CD1c-positive myeloid dendritic cell (primary cell): ENCODE results near the gene FBLIM1.
"Not testable (repeated sequence)": the region's sequence is repeated elsewhere in the genome, so short reads cannot be mapped to it uniquely, and the experiment has no call there.

Experiments
- DNase-seq: peaks from one replicate; pipeline ENCODE4 v3.0.0-alpha.2; 2016; ENCODE audit errors: extremely low spot score

FBLIM1 gene

DNA sequence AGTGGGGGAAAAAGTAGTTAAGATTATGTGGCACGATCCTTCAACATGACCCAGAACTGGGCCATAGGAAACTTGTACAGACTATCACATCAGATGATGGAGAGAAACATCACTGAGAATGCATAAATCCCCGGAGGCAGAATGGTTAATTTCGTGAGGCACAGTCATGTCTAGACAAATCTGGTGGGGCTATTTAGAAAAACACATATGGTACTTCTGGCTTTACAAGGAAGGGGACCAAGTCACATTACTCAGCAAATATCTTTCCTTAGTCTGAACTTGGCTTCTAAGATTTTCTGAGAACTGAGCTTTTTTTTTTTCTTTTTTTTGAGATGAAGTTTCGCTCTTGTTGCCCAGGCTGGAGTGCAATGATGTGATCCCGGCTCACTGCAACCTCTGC, 58.1 kb downstream of the FBLIM1 start:
- DNase-seq: no peak

DNA sequence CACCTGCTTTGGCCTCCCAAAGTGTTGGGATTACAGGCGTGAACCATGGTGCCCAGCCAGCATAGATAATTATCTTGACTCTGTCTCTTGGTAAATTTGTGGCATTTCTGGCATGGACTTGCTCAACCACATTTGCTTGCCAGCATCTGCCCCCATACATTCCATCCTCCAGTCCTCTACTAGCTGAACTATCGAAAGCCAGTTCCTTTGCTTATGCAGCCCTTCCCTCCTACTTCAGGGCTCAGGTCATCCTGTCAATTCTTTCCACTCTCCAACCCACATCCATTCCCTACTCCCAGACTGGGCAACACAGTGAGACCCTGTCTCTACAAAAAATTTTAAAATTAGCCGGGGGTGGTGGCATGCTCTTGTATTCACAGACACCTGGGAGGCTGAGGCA, 61.9 kb downstream of the FBLIM1 start:
- no peak for DNase-seq

DNA sequence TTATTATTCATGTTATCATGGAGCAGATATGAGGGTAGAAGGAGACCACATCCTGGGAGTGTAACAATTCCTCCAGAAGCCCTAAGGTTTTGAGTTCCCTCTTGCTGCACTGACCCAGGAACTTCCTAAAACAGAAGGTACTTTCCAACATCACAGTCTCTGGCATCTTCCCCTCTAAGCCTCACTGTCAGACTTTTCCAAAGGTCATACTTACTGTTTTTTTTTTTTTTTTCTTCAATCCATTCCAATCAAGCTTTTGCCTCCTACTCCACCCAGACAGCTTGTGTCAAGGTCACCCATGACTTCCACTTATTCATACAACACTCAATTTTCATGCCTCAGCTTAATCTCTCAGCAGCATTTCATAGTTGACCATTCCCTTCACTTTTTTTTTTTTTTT, 67.2 kb downstream of the FBLIM1 start:
- DNase-seq: peak; percentile 64

DNA sequence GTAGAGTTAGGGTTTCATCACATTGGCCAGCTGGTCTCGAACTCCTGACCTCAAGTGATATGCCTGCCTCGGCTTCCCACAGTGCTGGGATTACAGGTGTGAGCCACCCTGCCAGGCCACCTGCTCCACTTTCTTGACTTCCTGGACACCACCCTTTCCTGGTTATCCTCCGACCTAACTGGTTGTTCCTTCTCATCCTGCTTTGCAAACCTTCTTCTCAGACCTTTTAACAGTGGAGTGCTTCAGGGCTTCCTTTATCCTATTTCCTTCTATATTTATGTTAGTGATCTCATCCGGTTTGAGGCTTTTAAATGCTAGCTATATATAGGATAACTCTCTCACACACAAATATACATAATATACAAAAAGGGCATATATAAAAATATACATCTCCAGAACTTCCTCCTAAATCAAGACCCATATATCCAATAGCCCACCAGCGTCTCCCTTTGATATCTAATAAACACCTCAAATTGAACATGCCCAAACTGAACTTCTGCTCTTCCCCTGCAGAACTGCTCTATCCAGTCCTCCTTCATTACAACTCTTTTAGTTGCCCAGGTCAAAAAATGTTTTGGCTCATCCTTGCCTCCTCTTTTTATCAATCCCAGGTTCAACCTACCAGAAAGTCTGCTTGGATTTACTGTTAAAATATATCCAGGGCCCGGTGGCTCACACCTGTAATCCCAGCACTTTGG, 68.4 kb downstream of the FBLIM1 start:
- no peak for DNase-seq

DNA sequence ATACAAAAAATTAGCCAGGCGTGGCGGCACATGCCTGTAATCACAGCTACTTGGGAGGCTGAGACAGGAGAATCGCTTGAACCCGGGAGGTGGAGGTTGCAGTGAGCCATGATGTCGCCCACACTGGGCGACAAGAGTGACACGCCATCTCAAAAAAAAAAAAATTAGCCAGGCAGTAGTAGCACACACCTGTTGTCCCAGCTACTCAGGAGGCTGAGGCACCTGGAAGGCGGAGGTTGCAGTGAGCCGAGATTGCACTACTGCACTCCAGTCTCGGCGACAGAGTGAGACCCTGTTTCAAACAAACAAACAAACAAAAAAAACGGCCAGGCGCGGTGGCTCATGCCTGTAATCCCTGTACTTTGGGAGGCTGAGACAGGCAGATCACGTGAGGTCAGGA, 69.0 kb downstream of the FBLIM1 start:
- DNase-seq: not testable (repeated sequence)

DNA sequence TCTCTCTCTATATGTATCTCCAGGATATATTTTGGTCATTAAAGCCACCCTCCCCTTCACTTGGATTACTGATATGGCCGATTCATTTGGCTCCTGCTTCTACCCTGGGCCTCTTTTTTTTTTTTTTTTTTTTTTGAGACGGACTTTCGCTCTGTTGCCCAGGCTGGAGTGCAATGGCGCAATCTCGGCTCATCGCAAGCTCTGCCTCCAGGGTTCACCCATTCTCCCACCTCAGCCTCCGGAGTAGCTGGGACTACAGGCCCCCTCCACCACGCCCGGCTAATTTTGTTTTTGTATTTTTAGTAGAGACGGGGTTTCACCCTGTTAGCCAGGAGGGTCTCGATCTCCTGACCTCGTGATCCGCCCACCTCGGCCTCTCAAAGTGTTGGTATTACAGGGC, 70.3 kb downstream of the FBLIM1 start:
- not testable (repeated sequence) for DNase-seq

DNA sequence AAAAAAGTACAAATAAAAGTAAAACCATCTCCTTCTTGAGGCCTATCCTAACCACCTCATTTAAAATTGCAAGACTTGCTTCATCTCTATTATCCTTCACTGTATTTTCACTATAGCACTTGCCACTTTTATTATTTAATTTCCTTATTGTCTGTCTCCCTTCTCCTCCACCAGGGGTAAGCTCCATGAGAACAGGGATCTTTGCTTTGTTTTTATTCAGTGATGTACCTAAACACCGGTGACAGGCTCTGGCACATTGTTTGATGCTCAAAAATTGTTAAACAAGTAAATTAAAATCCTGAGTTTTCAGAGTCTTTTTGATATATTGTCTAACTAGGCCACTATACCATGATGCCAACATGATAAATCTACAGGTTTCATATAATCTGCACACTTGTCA, 71.7 kb downstream of the FBLIM1 start:
- DNase-seq: no peak

DNA sequence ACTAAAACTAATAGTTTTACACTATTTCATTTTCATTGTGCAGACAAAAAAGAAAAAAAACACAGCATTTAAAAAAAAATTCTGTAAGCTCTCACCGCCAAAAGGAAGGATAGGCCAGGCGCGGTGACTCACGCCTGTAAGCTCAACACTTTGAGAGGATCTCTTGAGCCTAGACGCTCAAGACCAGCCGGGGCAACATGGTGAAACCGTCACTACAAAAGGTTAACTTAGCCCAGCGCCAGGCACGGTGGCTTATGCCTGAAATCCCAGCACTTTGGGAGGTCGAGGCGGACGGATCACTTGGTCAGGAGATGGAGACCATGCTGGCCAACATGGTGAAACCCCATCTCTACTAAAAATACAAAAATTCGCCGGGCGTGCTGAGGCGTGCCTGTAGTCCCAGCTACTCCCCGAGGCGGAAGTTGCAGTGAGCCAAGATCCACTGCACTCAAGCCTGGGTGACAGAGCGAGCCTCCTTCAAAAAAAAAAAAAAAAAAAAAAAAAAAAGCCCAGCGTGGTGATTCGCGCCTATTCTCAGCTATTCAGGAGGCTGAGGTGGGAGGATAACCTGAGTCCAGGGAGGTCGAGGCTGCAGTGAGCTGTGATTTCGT, 74.6 kb downstream of the FBLIM1 start:
- peak; percentile 53 for DNase-seq

DNA sequence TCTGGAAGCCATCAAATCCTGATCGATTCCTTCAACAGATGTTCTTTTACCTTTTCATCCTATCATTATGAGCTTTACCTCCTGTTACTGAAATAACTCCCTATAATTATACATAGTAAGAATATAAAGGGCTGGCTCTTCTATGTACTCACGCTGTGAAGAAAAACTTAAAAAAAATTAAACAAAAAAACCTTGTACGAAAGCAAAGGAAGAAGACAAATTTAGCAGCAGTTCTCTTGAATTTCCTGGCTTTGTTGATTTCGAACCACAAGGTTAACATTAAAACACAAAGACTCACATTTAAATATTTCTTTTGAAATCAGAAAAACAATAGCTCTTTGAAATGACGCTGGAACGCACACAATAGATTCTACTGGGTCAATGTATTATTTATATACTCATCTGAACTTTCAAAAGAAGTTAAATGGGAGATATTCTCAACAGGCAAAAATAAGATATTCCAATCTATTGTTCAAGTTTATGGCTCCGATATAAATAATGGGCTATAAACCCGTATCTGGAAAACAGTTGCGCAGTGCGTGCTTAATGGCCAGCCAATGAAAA, 75.3 kb downstream of the FBLIM1 start:
- DNase-seq: peak; percentile 37

DNA sequence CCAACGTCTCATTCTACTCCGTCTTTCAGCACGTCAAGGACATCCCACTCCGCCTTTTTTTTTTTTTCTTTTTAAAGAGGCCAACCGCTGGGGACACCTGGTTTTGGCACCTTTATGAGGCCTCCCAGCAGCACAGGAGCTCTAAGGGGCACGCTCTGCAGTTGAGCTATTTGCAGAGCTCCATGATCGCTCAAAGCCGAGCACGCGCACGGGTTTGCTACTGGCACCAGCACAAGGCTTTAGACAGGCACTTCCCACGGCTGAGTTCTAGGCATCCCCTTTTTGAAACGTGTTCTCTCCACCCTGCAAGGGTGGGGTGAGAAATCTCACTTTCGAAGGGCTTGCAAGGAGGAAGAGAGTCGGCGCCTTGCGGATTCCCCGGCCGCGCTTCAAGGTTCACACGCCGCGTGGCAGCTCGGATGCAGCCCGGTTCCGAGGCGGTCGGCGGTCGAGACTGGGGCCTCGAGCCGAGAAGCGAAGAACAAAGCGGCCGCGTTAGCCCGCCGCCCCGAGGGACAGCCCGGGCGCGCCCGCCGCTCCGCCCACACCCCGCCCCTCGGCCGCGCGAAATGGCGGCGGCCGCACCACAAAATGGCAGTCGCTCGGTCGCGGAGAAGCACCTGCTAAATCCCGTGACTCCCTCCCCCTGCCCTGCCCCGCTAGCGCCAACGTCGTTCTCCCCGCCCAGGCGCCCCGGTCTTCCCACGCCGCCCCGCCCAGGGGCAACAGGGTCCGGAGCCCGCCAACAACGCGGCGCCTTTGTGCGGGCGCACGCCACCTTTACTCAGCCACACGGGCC, 76.0 kb downstream of the FBLIM1 start:
- peak; percentile 93 for DNase-seq

DNA sequence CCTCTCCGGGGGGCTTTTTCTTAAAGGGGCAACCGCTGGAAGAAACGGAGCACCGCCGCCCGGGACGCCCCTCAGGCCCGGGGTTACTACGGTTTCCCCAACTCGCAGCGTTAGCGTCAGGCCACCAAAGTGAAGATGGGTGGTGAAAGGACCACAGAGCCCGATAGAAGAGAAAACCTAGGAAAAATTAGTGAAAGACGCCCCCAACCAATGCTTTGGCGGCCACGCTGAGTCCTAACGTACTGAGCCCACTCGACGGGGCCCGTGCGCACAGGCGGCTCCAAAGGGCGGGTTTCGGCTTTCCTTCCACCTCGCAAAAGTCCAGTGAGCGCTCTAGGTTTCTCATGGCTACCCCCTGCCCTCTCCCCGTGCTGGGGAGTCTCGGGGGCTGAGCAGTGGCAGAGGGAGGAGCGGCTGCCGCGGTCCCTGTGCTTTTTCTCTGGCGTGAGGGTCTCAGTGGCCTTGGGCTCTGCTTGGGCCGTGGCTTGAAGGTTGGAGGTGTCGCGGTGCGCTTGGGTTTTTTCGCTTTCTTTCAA, 76.7 kb downstream of the FBLIM1 start:
- no peak for DNase-seq

DNA sequence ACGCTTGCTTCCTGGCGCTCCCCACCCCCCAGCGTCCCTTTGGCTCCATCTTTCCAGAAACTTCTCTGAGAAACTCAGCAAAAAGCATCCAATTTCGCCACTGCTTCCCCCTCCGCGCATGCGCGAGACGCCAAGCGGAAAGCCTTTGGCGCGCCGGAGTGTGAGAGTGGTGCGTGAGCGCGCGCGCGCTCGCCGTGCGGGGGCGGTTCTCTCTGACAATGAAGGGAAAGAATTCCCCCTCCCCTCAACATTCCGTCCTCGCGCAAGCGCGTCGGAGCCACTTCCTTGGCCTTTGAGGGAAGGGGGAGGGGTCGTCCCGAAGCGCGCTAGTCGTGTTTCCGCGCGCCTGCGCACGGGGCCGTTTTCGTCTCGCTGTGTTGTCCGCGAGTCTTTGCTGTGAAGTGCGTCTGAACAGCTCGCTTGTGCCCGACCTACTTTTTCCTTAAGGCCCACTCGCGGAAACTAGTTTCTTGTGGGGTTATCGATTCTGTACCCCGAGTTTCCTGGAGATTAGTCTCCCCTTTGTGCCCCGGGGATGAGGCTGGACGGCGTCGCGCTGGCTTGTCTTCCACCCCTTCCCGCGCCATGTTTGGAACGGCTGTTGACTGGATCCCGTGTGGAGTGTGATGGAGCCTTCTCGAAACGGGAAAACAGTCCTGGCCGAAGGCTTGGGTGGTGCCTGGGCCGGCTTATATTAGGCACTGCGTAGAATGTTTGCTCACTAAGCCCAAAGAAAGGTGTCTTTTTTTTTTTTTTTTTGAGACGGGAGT, 77.3 kb downstream of the FBLIM1 start:
- DNase-seq: peak; percentile 100
